ENCODE data around the gene TROAP.

Gene TROAP

DNA sequence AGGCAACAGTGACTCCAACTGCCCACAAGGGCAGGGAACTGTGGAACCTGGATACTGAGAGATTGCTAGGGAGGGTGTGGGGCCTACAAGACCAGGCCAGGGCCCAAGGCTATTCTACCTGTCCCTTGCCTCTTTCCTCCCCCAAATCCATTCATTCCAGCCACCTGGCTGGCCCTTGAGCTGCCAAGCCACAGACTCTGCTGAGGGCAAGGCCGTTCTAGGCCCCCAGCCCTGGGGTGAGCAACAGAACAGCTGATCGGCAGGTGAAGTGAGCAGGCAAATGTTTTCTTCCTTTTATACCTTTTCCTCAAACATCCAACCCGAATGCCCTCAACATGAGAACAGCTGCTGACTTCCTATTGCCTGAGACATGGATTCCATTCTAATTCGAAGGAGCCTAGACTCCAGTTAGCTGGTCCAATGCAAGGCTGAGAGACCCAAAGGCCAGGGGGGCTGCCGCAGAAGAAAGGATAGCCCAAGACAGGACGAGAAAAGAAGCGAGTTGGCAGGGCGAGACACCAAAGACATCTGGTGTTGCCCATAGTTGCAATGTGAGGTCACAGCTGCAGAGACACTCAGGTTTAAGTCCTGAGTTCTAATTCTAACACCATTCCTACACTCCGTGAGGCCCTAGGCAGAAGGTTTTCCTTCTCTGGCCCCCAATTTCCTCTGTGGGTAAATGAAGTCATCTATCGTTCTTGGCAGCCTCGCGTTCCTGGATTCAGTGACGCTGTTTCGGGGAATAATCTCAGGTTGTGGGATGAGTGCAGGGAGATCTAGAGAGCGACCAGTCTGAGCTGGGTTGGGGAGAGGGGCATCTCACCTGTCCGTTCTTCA lies 12.3 kb downstream of the TROAP start:
- Histone ChIP-seq H3K4me3 (ENCODE audit: low read length, poor library complexity, severe bottlenecking) (no peak overlapping the region), H3K27me3 (ENCODE audit: insufficient read depth, low read length, poor library complexity, severe bottlenecking) (no peaks in the 10 kb centered on the region), H3K9me3 (ENCODE audit: insufficient read depth, low read depth, low read length) (no peaks in the 10 kb centered on the region), H2AFZ (ENCODE audit: low read length) (no peak overlapping the region), H3K4me1 (ENCODE audit: insufficient read depth, low read length, poor library complexity, severe bottlenecking) (peaks cover 14% of the 10 kb centered on the region), H3K9me2 (replicated peaks; ENCODE audit: low read depth, low read length) (no peaks in the 10 kb centered on the region), H3K9ac (ENCODE audit: low read depth, low read length, poor library complexity, severe bottlenecking) (no peak overlapping the region), H3K36me3 (ENCODE audit: insufficient read depth, low read length) (peaks cover 8% of the 10 kb centered on the region; the same call in 1 of the 2 replicates), H3F3A (ENCODE audit: low read depth) (no peaks in the 10 kb centered on the region), H3K4me2 (ENCODE audit: low read depth, low read length, poor library complexity, severe bottlenecking) (no peak overlapping the region), H3K79me2 (ENCODE audit: insufficient read depth, low read length) (no peaks in the 10 kb centered on the region), H4K20me1 (ENCODE audit: insufficient read depth, low read length, poor library complexity, severe bottlenecking) (no peaks in the 10 kb centered on the region)
- no peak for TF ChIP-seq EZH2phosphoT487 (IDR thresholded peaks at IDR 0.05; ENCODE audit: borderline replicate concordance)
- TF ChIP-seq, protein P1, sequence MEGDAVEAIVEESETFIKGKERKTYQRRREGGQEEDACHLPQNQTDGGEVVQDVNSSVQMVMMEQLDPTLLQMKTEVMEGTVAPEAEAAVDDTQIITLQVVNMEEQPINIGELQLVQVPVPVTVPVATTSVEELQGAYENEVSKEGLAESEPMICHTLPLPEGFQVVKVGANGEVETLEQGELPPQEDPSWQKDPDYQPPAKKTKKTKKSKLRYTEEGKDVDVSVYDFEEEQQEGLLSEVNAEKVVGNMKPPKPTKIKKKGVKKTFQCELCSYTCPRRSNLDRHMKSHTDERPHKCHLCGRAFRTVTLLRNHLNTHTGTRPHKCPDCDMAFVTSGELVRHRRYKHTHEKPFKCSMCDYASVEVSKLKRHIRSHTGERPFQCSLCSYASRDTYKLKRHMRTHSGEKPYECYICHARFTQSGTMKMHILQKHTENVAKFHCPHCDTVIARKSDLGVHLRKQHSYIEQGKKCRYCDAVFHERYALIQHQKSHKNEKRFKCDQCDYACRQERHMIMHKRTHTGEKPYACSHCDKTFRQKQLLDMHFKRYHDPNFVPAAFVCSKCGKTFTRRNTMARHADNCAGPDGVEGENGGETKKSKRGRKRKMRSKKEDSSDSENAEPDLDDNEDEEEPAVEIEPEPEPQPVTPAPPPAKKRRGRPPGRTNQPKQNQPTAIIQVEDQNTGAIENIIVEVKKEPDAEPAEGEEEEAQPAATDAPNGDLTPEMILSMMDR (conservative IDR thresholded peaks at IDR 0.05; ENCODE audit: low read length): no peak

DNA sequence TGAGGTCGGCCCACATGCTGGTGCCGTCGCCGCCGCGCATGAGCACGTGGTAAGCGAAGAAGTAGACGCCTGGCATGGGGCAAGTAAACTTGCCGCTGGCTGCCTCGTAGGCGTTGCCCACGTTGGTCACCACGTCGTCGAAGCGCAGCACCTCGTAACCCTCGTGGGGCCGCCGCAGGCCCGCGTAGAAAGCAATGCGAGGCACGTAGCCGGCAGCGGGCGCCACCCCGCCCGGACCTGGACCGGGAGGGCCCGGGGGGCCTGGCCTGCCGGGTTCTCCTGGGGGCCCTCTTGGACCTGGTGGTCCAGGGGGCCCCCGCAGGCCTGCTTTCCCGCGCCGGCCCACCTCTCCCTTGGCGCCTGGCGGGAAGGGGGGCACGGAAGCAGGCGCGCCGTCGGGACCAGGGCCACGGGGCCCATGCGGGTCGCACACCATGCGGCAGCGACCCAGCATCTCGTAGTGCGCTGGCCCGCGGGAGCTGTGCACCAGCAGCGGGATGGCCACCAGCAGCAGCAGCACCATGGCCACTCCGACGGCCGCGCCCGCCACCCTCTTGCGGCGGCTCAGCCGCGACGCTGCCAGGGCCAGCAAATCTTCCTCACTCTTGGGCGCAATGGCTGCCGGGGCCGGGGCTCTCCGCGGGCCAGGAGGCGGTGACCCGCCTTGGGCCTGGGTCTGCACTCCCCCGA lies 13.0 kb downstream of the TROAP start:
- no peaks in the 10 kb centered on the region for H3K27me3 ChIP-seq (ENCODE audit: insufficient read depth, low read length, poor library complexity, severe bottlenecking)
- H3K9me2 ChIP-seq (replicated peaks; ENCODE audit: low read depth, low read length): no peaks in the 10 kb centered on the region
- no peaks in the 10 kb centered on the region for H3F3A ChIP-seq (ENCODE audit: low read depth)
- no peaks in the 10 kb centered on the region for H4K20me1 ChIP-seq (ENCODE audit: insufficient read depth, low read length, poor library complexity, severe bottlenecking)
- H3K4me1 ChIP-seq (ENCODE audit: insufficient read depth, low read length, poor library complexity, severe bottlenecking): peaks cover 14% of the 10 kb centered on the region
- no peak overlapping the region for H3K4me3 ChIP-seq (ENCODE audit: low read length, poor library complexity, severe bottlenecking)
- no peak overlapping the region for H3K4me2 ChIP-seq (ENCODE audit: low read depth, low read length, poor library complexity, severe bottlenecking)
- H2AFZ ChIP-seq (ENCODE audit: low read length): no peak overlapping the region
- TF ChIP-seq, protein P1 (conservative IDR thresholded peaks at IDR 0.05; ENCODE audit: low read length): no peak
- no peak for TF ChIP-seq EZH2phosphoT487 (IDR thresholded peaks at IDR 0.05; ENCODE audit: borderline replicate concordance)
- no peaks in the 10 kb centered on the region for H3K9me3 ChIP-seq (ENCODE audit: insufficient read depth, low read depth, low read length)
- no peak overlapping the region for H3K9ac ChIP-seq (ENCODE audit: low read depth, low read length, poor library complexity, severe bottlenecking)
- no peaks in the 10 kb centered on the region for H3K79me2 ChIP-seq (ENCODE audit: insufficient read depth, low read length)
- peaks cover under 1% of the 10 kb centered on the region; the same call in 1 of the 2 replicates for H3K36me3 ChIP-seq (ENCODE audit: insufficient read depth, low read length)

DNA sequence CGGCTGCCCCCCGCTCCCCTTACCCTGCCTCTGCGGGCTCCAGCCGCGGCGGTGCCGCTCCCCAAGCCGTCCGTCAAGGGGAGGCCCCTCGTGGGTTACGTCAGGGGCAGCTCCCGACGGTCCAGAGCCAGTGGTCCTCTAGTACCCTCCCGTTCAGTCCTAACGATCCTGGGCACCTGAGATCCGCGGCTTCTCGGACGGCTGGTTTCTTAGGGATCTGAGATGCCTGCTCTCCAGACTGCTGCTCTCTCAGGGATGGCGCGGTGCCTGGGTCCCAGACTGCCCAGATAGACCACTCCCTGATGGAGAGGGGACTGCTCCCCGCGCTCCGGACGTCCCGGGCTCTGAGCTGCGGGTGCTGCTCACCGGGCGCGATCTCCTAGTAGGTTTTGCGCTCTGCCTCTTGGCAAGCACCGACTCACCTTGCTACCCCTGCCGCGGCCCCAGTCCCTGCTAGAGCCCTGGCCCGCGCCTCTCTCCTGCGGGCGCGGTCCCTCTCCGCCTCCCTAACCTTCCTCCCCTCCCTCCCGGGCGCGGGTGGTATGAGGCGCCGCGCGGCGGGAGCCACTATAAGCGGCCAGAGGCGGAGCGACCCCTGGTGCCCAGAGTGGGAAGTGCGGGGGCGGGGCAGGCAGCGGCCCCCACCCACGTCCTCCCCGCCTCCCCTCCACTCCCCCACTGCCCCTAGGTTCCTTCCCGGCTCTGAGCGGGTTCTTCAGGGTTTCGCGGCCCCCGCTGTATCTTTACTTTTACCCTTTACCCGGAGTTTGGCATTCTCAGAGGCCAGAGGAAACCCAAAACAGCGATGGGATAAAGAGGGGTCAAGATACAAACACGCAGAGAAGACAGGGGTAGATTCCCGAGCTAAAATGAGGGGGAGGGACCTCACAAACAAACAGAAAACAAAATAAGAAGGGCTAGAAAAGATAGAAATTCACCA lies 13.9 kb downstream of the TROAP start, which contains the start of gene C1QL4:
Gene C1QL4, minus strand, starts transcription at position 544 of the 940 bp plus-strand sequence. CDS start 711 bp downstream, outside the sequence.
- Histone ChIP-seq H3K4me1 (ENCODE audit: insufficient read depth, low read length, poor library complexity, severe bottlenecking) (peaks cover 14% of the 10 kb centered on the region), H3K9me2 (replicated peaks; ENCODE audit: low read depth, low read length) (no peaks in the 10 kb centered on the region), H3K36me3 (ENCODE audit: insufficient read depth, low read length) (no peaks in the 10 kb centered on the region), H3K4me2 (ENCODE audit: low read depth, low read length, poor library complexity, severe bottlenecking) (peak within 1 kb of the TSS; percentile 75), H3K79me2 (ENCODE audit: insufficient read depth, low read length) (no peaks in the 10 kb centered on the region), H3K9me3 (ENCODE audit: insufficient read depth, low read depth, low read length) (no peaks in the 10 kb centered on the region), H3K9ac (ENCODE audit: low read depth, low read length, poor library complexity, severe bottlenecking) (peak within 1 kb of the TSS; percentile 65), H2AFZ (ENCODE audit: low read length) (peak within 1 kb of the TSS; percentile 92), H4K20me1 (ENCODE audit: insufficient read depth, low read length, poor library complexity, severe bottlenecking) (no peaks in the 10 kb centered on the region), H3K4me3 (ENCODE audit: low read length, poor library complexity, severe bottlenecking) (peak within 1 kb of the TSS; percentile 75), H3F3A (ENCODE audit: low read depth) (no peaks in the 10 kb centered on the region), H3K27me3 (ENCODE audit: insufficient read depth, low read length, poor library complexity, severe bottlenecking) (no peaks in the 10 kb centered on the region)
- TF ChIP-seq EZH2phosphoT487 (IDR thresholded peaks at IDR 0.05; ENCODE audit: borderline replicate concordance): no peak
- TF ChIP-seq, protein P1 (conservative IDR thresholded peaks at IDR 0.05; ENCODE audit: low read length): peak; percentile 80

Measured in Loucy (cell line).